H1 (cell line): ENCODE results near the gene TTC13. TPM values are rescaled to one million over a fixed set of nuclear protein-coding genes. Genes with fewer than 3 reads are reported as not detected.

ENCODE experiments used
- CTCF ChIA-PET: fragments of 300-600 bp; sonication (Branson Sonifier 250); formaldehyde crosslinking; loops from one replicate; lab custom pipeline; 2021; ENCODE audit not compliant: partially characterized antibody; lab: Charles Lee
- POLR2A ChIA-PET: fragments of 300-600 bp; sonication (Branson Sonifier 250); formaldehyde crosslinking; loops from one replicate; lab custom pipeline; 2021; ENCODE audit warnings: inconsistent platforms; ENCODE audit not compliant: partially characterized antibody; lab: Charles Lee
- DNase-seq, 2 experiments: peaks; one replicate each; pipeline versions ENCODE4 v3.0.0 to v3.0.0-alpha.2; 2010 to 2022; ENCODE audit warnings: low spot score in 2 of 2, low read depth in 1 of 2, mixed read lengths in 1 of 2
- FAIRE-seq: peaks from 2 replicates; lab custom pipeline; 2011; peaks lifted over from hg19 to GRCh38; lab: Jason Lieb, UNC
- H2AFZ ChIP-seq: 2 replicates; pipeline ENCODE4 v1.8.1; 2012; ENCODE audit warnings: low read length, inconsistent platforms
- H2AK5ac ChIP-seq: 2 replicates; pipeline ENCODE4 v1.6.1; 2013; ENCODE audit warnings: low read depth, low read length
- H2BK120ac ChIP-seq: replicated peaks from 2 replicates; pipeline ENCODE3; 2013; ENCODE audit warnings: low read depth, low read length, inconsistent platforms
- H2BK12ac ChIP-seq: 2 replicates; pipeline ENCODE4 v1.6.1; 2013; ENCODE audit warnings: low read depth, low read length
- H2BK15ac ChIP-seq: 2 replicates; pipeline ENCODE4 v1.6.1; 2013; ENCODE audit warnings: low read length
- H2BK20ac ChIP-seq: 2 replicates; pipeline ENCODE4 v1.6.1; 2013; ENCODE audit warnings: low read length
- H2BK5ac ChIP-seq: 2 replicates; pipeline ENCODE4 v1.6.1; 2013; ENCODE audit warnings: low read depth, low read length
- H3K14ac ChIP-seq: 2 replicates; pipeline ENCODE4 v1.6.1; 2013; ENCODE audit warnings: inconsistent platforms; ENCODE audit not compliant: insufficient read length
- H3K18ac ChIP-seq: 2 replicates; pipeline ENCODE4 v1.6.1; 2013; ENCODE audit warnings: low read length; ENCODE audit errors: extremely low read depth
- H3K23ac ChIP-seq: 2 replicates; pipeline ENCODE4 v1.6.1; 2013; ENCODE audit warnings: inconsistent platforms; ENCODE audit not compliant: insufficient read length
- H3K23me2 ChIP-seq: 2 replicates; pipeline ENCODE4 v1.6.1; 2013; ENCODE audit warnings: low read depth, low read length
- H3K27ac ChIP-seq: 2 replicates; pipeline ENCODE4 v1.6.1; 2011; ENCODE audit warnings: low read depth, low read length, inconsistent platforms
- H3K27me3 ChIP-seq, 4 experiments: replicated peaks in 1 of 4; 1 replicate in 1 of 4; 2 replicates in 3 of 4; pipeline versions ENCODE4 v1.6.1 to v1.8.1; 2011 to 2013; ENCODE audit warnings: low read length in 3 of 4, mild to moderate bottlenecking in 3 of 4, inconsistent platforms in 2 of 4, mixed read lengths in 2 of 4, moderate library complexity in 1 of 4; ENCODE audit not compliant: control insufficient read depth in 3 of 4, insufficient read depth in 3 of 4; ENCODE audit errors: extremely low read depth in 1 of 4
- H3K36me3 ChIP-seq, 4 experiments: 2 replicates each; pipeline versions ENCODE4 v1.6.1 to v1.8.1; 2011 to 2013; ENCODE audit warnings: mild to moderate bottlenecking in 4 of 4, low read length in 3 of 4, moderate library complexity in 2 of 4, control low read depth in 1 of 4, inconsistent platforms in 1 of 4; ENCODE audit not compliant: insufficient read depth in 4 of 4, control insufficient read depth in 2 of 4
- H3K4ac ChIP-seq: replicated peaks from 2 replicates; pipeline ENCODE3; 2013; ENCODE audit warnings: low read length, low read depth, mixed read lengths, inconsistent platforms; ENCODE audit not compliant: insufficient read length
- H3K4me1 ChIP-seq, 4 experiments: replicated peaks in 1 of 4; 1 replicate in 1 of 4; 2 replicates in 3 of 4; pipeline versions ENCODE4 v1.6.1 to v1.8.1; 2011 to 2013; ENCODE audit warnings: low read length in 3 of 4, inconsistent platforms in 2 of 4, mixed read lengths in 1 of 4; ENCODE audit not compliant: insufficient read depth in 4 of 4, control insufficient read depth in 3 of 4
- H3K4me2 ChIP-seq, 2 experiments: 2 replicates each; pipeline versions ENCODE4 v1.6.1 to v1.8.1; 2011 to 2013; ENCODE audit warnings: low read depth in 2 of 2, low read length in 2 of 2, control low read depth in 1 of 2, inconsistent platforms in 1 of 2, mild to moderate bottlenecking in 1 of 2; ENCODE audit not compliant: insufficient read depth in 1 of 2
- H3K4me3 ChIP-seq, 4 experiments: fragments of 200-600, 300-600 bp in 1 of 4; sonication (generic), shearing (Covaris generic), sonication (Bioruptor Twin) in 1 of 4; 2 replicates each; pipeline versions ENCODE4 v1.5.1 to v1.8.1; 2011 to 2016; ENCODE audit warnings: low read length in 4 of 4, low read depth in 3 of 4, control low read depth in 2 of 4, inconsistent platforms in 2 of 4, mild to moderate bottlenecking in 2 of 4, mixed read lengths in 1 of 4, moderate library complexity in 1 of 4; ENCODE audit not compliant: insufficient read depth in 2 of 4; ENCODE audit errors: extremely low read depth in 1 of 4
- H3K56ac ChIP-seq: replicated peaks from 2 replicates; pipeline ENCODE3; 2013; ENCODE audit warnings: low read depth, mild to moderate bottlenecking, mixed read lengths, low read length, inconsistent platforms; ENCODE audit not compliant: insufficient read length
- H3K79me1 ChIP-seq: 2 replicates; pipeline ENCODE4 v1.6.1; 2013; ENCODE audit warnings: low read depth, low read length, control low read depth
- H3K79me2 ChIP-seq, 2 experiments: 2 replicates each; pipeline versions ENCODE4 v1.6.1 to v1.8.1; 2012 to 2013; ENCODE audit warnings: low read length in 2 of 2, mild to moderate bottlenecking in 2 of 2, inconsistent platforms in 1 of 2; ENCODE audit not compliant: insufficient read depth in 2 of 2, control insufficient read depth in 1 of 2
- H3K9ac ChIP-seq, 4 experiments: replicated peaks in 1 of 4; 1 replicate in 1 of 4; 2 replicates in 3 of 4; pipeline versions ENCODE4 v1.6.1 to v1.8.1; 2011 to 2013; ENCODE audit warnings: low read depth in 3 of 4, low read length in 3 of 4, control low read depth in 2 of 4, mild to moderate bottlenecking in 2 of 4, moderate library complexity in 2 of 4, inconsistent platforms in 1 of 4; ENCODE audit errors: extremely low read depth in 1 of 4
- H3K9me3 ChIP-seq, 2 experiments: 2 replicates each; pipeline versions ENCODE4 v1.6.1 to v1.8.1; 2012 to 2013; ENCODE audit warnings: mild to moderate bottlenecking in 2 of 2, moderate library complexity in 2 of 2, control low read depth in 1 of 2, inconsistent platforms in 1 of 2, low read depth in 1 of 2, low read length in 1 of 2, mixed read lengths in 1 of 2; ENCODE audit not compliant: insufficient read depth in 2 of 2
- H4K20me1 ChIP-seq, 2 experiments: replicated peaks in 1 of 2; 2 replicates each; pipeline versions ENCODE3 to v1.8.1; 2011 to 2013; ENCODE audit warnings: inconsistent platforms in 2 of 2, low read length in 2 of 2, mild to moderate bottlenecking in 1 of 2; ENCODE audit not compliant: insufficient read depth in 2 of 2, control insufficient read depth in 1 of 2
- H4K5ac ChIP-seq: 2 replicates; pipeline ENCODE4 v1.6.1; 2013; ENCODE audit warnings: low read length, low read depth, mixed read lengths, inconsistent platforms; ENCODE audit not compliant: insufficient read length
- H4K8ac ChIP-seq: 2 replicates; pipeline ENCODE4 v1.8.0; 2013; ENCODE audit warnings: mild to moderate bottlenecking, moderate library complexity, low read length, inconsistent platforms; ENCODE audit not compliant: insufficient read depth; ENCODE audit errors: extremely low read depth
- H4K91ac ChIP-seq: replicated peaks from 2 replicates; pipeline ENCODE3; 2013; ENCODE audit warnings: low read length, mixed read lengths, inconsistent platforms; ENCODE audit not compliant: insufficient read length
- CEBPB ChIP-seq: IDR thresholded peaks from 2 replicates; pipeline ENCODE4 v1.6.1; 2012; ENCODE audit warnings: low read depth, low read length
- GTF2F1 ChIP-seq: IDR thresholded peaks from 2 replicates; pipeline ENCODE4 v1.6.1; 2012; ENCODE audit warnings: low read depth, low read length, improper control_type of control experiment, borderline replicate concordance
- POU5F1 ChIP-seq: IDR thresholded peaks from 2 replicates; pipeline ENCODE4 v1.6.1; 2011; ENCODE audit warnings: low read depth, mild to moderate bottlenecking, low read length, moderate library complexity
- RNF2 ChIP-seq: fragments of 200-900, 300-1000 bp; sonication (generic); IDR thresholded peaks from 2 replicates; pipeline ENCODE4 v1.7.1; 2016; ENCODE audit warnings: borderline replicate concordance, low read depth, mild to moderate bottlenecking, antibody characterized with exemption, low read length; ENCODE audit not compliant: poor library complexity, severe bottlenecking; ENCODE audit errors: missing control alignments
- RXRA ChIP-seq: IDR thresholded peaks from 2 replicates; pipeline ENCODE4 v1.6.1; 2011; ENCODE audit warnings: low read depth, mild to moderate bottlenecking, low read length, moderate library complexity; ENCODE audit not compliant: insufficient read depth
- TBP ChIP-seq: IDR thresholded peaks from 2 replicates; pipeline ENCODE4 v1.6.1; 2011; ENCODE audit warnings: low read depth, low read length, improper control_type of control experiment
- WGBS, 2 experiments: shearing (Covaris generic) in 1 of 2; methylation state at CpG; one replicate each; pipeline versions ENCODE4 v1.1.6 to v1.1.7; 2013 to 2015; ENCODE audit warnings: low lambda C conversion rate in 2 of 2, mixed read lengths in 2 of 2, inconsistent platforms in 1 of 2, low coverage in 1 of 2, missing lambda C conversion rate in 1 of 2; ENCODE audit not compliant: insufficient replicate concordance in 2 of 2, insufficient coverage in 1 of 2, insufficient read length in 1 of 2; ENCODE audit errors: extremely low coverage in 1 of 2, missing lambda C conversion rate in 1 of 2; 5-methylcytosine and 5-hydroxymethylcytosine counted together
- polyA plus RNA-seq, 7 experiments: library from polyadenylated mRNA; depleted of rRNA in 3 of 7; stranded (reverse) in 5 of 7; unstranded in 2 of 7; fragments of >200 nt in 5 of 7; fragments of 200-250 nt in 2 of 7; gene quantifications; 1 replicate in 5 of 7; 2 replicates in 1 of 7; 4 replicates in 1 of 7; pipeline versions ENCODE4 v1.2.1 to v1.2.3, GENCODE V29; 2011 to 2013; ENCODE audit warnings: missing spikeins in 2 of 7, mixed read lengths in 2 of 7
- total RNA-seq: library from RNA; stranded (reverse); fragmentation: NEBNext Ultra II Directional; extraction: Animal tissue kit (Norgen Biotek cat#: 25700); gene quantifications from 2 replicates; pipeline ENCODE4 v1.2.1, GENCODE V29; 2021

The TTC13 gene
- total and polyA plus RNA-seq, 2 of the 8 experiments (the other 6 are each of a cell fraction or from before 2014, with no cell fraction given): 3.1 to 7.1 TPM

- Histone ChIP-seq H3K27me3 (peaks cover 0 to 6% (median 2%) of the 10 kb centered on the region in 4 experiments; a peak in 4 of 7 replicates), H2BK5ac (no peak overlapping the region), H2BK20ac (no peak overlapping the region), H3K79me2 (no peaks in the 10 kb centered on the region), H3K23me2 (no peaks in the 10 kb centered on the region; the same call in 1 of the 2 replicates), H2BK12ac (no peak overlapping the region), H3K56ac (no peak overlapping the region), H3K4me2 (no peak overlapping the region), H4K20me1 (peaks cover 0 to 3% of the 10 kb centered on the region in 2 experiments), H2BK120ac (no peak overlapping the region), H3K4me1 (peaks cover 2 to 7% (median 6%) of the 10 kb centered on the region in 4 experiments; a peak in 5 of 7 replicates), H2AK5ac (no peak overlapping the region), H3K27ac (no peak overlapping the region), H3K4me3 (no peak overlapping the region), H3K9me3 (no peaks in the 10 kb centered on the region), H3K9ac (no peak overlapping the region), H3K79me1 (no peaks in the 10 kb centered on the region), H2AFZ (no peak overlapping the region), H4K5ac (no peak overlapping the region), H3K14ac (no peak overlapping the region), H4K8ac (no peak overlapping the region), H2BK15ac (no peak overlapping the region), H3K36me3 (no peaks in the 10 kb centered on the region), H3K23ac (no peak overlapping the region), H3K18ac (no peak overlapping the region), H4K91ac (no peak overlapping the region), H3K4ac (no peak overlapping the region)
- 94% methylated on average over 9 of the region's 9 CpGs; no CpG with 5 or more reads in 1 of the 2 experiments for WGBS, 2 experiments
- CTCF ChIA-PET: no interaction called here
- TF ChIP-seq TBP (no peak), RXRA (no peak), CEBPB (no peak), GTF2F1 (no peak), POU5F1 (no peak), RNF2 (no peak)
- POLR2A ChIA-PET: no interaction called here
- FAIRE-seq: no peak
- no peak for DNase-seq
These were observed 44.5 kb upstream of the TTC13 start for GRCh38 chr1:231023150-231023549.
